ENCODE measurements around the gene BANP. TPM values are rescaled to one million over a fixed set of nuclear protein-coding genes. Genes with fewer than 3 reads are reported as not detected.

The BANP gene
- total RNA-seq, 1 donor from 2014 or later: 53.9 TPM

DNA sequence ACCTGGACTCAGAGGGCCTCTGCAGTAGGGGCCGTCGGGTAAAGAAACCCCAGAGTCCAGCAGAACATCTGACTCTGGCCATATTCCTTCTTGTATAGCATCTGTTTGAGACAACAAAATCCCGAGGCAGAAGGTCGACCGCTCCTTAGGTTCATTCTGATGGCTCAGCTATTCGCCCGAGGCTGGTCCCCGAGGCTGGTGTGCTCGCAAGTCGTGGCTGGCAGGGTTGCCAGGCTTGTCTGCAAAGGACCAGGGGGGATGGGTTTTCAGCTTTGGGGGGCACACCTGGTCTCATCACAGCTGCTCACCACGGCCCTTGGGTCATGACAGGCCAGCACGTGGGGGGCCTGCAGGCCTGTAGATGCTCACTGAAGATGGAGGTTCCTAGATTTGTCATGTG is 119.1 kb downstream of the BANP start:
- TF ChIP-seq, protein P1, sequence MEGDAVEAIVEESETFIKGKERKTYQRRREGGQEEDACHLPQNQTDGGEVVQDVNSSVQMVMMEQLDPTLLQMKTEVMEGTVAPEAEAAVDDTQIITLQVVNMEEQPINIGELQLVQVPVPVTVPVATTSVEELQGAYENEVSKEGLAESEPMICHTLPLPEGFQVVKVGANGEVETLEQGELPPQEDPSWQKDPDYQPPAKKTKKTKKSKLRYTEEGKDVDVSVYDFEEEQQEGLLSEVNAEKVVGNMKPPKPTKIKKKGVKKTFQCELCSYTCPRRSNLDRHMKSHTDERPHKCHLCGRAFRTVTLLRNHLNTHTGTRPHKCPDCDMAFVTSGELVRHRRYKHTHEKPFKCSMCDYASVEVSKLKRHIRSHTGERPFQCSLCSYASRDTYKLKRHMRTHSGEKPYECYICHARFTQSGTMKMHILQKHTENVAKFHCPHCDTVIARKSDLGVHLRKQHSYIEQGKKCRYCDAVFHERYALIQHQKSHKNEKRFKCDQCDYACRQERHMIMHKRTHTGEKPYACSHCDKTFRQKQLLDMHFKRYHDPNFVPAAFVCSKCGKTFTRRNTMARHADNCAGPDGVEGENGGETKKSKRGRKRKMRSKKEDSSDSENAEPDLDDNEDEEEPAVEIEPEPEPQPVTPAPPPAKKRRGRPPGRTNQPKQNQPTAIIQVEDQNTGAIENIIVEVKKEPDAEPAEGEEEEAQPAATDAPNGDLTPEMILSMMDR (IDR thresholded peaks at IDR 0.05; ENCODE audit: unreplicated experiment): no peak
- Mint-ChIP-seq H3K27me3 (no peaks in the 10 kb centered on the region), H3K27ac (no peak overlapping the region), H3K9me3 (ENCODE audit: low read depth) (no peaks in the 10 kb centered on the region), H3K36me3 (ENCODE audit: insufficient read depth) (peaks cover 9% of the 10 kb centered on the region), H3K4me1 (ENCODE audit: low read depth) (peaks cover 1% of the 10 kb centered on the region), H3K4me3 (ENCODE audit: low read depth) (no peak overlapping the region)
- DNase-seq (ENCODE audit: low spot score, unreplicated experiment): no peak

DNA sequence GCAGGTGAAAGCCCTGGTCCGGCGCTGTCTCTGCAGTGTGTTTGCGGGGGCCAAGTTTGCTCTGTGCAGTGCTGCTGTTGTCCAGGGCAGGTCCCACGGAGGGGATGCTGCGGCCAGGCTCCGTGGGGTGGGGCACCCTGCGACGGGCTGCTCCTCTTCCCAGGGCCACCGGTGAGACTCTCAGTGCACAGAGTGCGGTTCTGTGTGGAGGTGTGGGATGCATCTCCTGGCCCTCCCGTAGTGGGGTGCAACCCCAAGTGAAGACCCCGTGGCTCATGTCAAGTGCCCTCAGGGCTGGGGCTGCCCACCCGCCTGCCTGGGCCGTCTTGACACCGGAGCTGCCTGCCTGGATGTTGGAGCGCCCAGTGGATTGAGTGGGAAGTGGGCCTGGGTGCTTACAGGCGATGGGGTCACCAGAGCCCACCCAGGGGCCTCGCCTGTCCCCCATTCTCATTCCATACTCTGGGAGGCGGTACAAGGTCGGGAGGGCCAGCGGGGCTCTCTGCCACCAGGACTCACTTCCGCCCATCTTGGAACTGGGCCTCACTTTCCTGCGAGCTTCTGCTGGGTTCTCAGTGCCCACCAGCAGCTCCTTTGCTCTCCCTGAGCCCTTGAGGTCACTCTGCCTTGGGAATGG is 119.9 kb downstream of the BANP start:
- TF ChIP-seq, protein P1 (IDR thresholded peaks at IDR 0.05; ENCODE audit: unreplicated experiment): no peak
- H3K27ac Mint-ChIP-seq: no peak overlapping the region
- H3K4me3 Mint-ChIP-seq (ENCODE audit: low read depth): no peak overlapping the region
- no peak for DNase-seq (ENCODE audit: low spot score, unreplicated experiment)
- H3K27me3 Mint-ChIP-seq: no peaks in the 10 kb centered on the region
- H3K9me3 Mint-ChIP-seq (ENCODE audit: low read depth): no peaks in the 10 kb centered on the region
- peaks cover 1% of the 10 kb centered on the region for H3K4me1 Mint-ChIP-seq (ENCODE audit: low read depth)
- peaks cover 9% of the 10 kb centered on the region for H3K36me3 Mint-ChIP-seq (ENCODE audit: insufficient read depth)

DNA sequence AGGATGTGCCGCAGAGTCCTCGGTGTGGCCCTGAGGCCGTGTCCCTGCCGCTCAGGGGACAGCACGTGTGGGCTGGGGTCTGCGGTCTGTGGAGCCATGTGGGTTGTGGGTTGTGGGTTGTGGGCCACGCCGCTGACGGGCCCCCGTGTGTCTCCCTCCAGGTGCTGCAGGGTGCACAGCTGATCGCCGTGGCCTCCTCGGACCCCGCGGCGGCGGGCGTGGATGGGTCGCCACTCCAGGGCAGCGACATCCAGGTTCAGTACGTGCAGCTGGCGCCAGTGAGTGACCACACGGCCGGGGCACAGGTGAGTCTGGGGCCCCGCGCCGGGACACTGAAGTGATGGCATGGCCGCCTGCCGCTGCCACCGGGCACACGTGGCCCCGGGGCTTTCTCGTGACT is 120.7 kb downstream of the BANP start:
- TF ChIP-seq, protein P1 (IDR thresholded peaks at IDR 0.05; ENCODE audit: unreplicated experiment): no peak
- Mint-ChIP-seq H3K9me3 (ENCODE audit: low read depth) (no peaks in the 10 kb centered on the region), H3K4me3 (ENCODE audit: low read depth) (no peak overlapping the region), H3K36me3 (ENCODE audit: insufficient read depth) (peaks cover 10% of the 10 kb centered on the region), H3K27me3 (no peaks in the 10 kb centered on the region), H3K4me1 (ENCODE audit: low read depth) (peaks cover under 1% of the 10 kb centered on the region), H3K27ac (no peak overlapping the region)
- no peak for DNase-seq (ENCODE audit: low spot score, unreplicated experiment)

DNA sequence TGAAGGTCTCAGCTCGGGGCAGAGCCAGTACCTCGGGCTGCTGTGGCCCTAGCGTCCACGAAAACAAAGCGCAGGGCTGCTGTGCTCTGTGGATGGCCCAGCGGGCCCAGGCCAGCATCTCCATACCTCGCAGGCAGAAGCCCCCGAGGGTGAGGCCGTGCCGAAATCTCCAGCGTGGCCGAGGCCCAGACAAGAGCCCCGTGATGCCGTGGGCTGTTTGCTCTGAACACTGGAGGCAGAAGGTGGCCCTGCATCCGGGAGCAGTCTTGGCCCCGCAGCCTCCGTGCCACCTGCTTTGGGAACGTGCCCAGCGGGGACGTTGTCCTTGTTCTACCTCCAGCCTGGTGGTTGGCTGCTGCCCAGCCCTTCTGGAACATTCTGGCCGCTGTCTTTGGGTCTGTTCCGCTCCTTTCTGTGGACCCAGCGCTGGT is 121.4 kb downstream of the BANP start:
- Mint-ChIP-seq H3K27me3 (no peaks in the 10 kb centered on the region), H3K4me3 (ENCODE audit: low read depth) (no peak overlapping the region), H3K4me1 (ENCODE audit: low read depth) (no peaks in the 10 kb centered on the region), H3K36me3 (ENCODE audit: insufficient read depth) (peaks cover 10% of the 10 kb centered on the region), H3K9me3 (ENCODE audit: low read depth) (no peaks in the 10 kb centered on the region), H3K27ac (no peak overlapping the region)
- no peak for DNase-seq (ENCODE audit: low spot score, unreplicated experiment)
- TF ChIP-seq, protein P1 (IDR thresholded peaks at IDR 0.05; ENCODE audit: unreplicated experiment): no peak

DNA sequence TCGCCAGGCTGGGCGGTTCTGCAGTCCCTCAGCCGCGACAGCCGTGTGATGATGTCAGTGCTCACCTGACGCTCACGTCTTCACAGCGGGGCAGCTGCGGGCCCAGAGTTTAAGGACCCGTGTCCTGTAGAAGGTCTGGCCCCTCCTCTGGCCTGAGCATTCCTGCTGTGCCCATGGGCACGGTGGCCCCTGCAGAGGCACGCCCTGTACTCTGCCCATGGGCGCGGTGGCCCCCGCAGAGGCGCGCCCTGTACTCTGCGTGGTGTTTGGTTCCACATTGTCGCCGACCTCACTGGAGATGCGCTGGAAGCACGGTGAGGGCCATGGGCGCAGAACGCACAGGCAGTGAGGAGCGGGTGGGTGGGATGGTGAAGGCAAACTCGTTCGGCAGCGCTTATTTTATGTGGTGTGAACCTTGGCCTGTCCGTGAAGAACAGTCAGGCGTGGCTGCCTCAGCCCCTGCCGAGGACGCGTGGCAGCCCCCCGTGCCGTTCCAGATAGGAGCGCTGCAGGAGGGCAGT is 122.0 kb downstream of the BANP start:
- peaks cover 13% of the 10 kb centered on the region for H3K36me3 Mint-ChIP-seq (ENCODE audit: insufficient read depth)
- no peaks in the 10 kb centered on the region for H3K9me3 Mint-ChIP-seq (ENCODE audit: low read depth)
- H3K4me1 Mint-ChIP-seq (ENCODE audit: low read depth): no peaks in the 10 kb centered on the region
- H3K27ac Mint-ChIP-seq: no peak overlapping the region
- no peak for DNase-seq (ENCODE audit: low spot score, unreplicated experiment)
- TF ChIP-seq, protein P1 (IDR thresholded peaks at IDR 0.05; ENCODE audit: unreplicated experiment): no peak
- H3K27me3 Mint-ChIP-seq: no peaks in the 10 kb centered on the region
- no peak overlapping the region for H3K4me3 Mint-ChIP-seq (ENCODE audit: low read depth)

Measured in progenitor cell of endocrine pancreas (in vitro differentiated cells).